ENCODE measurements around the gene RNF181.

DNA sequence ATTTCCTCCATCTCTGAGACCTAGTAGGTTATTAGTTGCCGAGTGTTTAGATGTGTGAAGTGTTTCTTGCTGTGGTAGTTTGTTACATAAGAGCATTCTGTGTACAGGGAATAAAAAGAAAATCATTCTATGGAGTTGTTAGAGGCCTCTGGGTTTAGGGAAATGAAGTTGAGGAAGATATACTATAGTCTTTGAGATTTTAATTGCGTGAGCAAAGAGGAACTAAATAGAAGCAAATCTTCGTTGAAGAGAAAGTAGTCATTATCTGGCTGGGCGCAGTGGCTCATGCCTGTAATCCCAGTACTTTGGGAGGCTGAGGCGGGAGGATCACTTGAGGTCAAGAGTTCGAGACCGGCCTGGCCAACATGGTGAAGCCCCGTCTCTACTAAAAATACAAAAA, 39.5 kb downstream of the RNF181 start:
- TF ChIP-seq, protein P1, sequence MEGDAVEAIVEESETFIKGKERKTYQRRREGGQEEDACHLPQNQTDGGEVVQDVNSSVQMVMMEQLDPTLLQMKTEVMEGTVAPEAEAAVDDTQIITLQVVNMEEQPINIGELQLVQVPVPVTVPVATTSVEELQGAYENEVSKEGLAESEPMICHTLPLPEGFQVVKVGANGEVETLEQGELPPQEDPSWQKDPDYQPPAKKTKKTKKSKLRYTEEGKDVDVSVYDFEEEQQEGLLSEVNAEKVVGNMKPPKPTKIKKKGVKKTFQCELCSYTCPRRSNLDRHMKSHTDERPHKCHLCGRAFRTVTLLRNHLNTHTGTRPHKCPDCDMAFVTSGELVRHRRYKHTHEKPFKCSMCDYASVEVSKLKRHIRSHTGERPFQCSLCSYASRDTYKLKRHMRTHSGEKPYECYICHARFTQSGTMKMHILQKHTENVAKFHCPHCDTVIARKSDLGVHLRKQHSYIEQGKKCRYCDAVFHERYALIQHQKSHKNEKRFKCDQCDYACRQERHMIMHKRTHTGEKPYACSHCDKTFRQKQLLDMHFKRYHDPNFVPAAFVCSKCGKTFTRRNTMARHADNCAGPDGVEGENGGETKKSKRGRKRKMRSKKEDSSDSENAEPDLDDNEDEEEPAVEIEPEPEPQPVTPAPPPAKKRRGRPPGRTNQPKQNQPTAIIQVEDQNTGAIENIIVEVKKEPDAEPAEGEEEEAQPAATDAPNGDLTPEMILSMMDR (IDR thresholded peaks at IDR 0.05): no peak
- TF ChIP-seq POLR2A (IDR thresholded peaks at IDR 0.05): no peak

All from Peyer's patch (tissue), 4 donors.